ENCODE data around the gene OTUB1.

OTUB1 gene

DNA sequence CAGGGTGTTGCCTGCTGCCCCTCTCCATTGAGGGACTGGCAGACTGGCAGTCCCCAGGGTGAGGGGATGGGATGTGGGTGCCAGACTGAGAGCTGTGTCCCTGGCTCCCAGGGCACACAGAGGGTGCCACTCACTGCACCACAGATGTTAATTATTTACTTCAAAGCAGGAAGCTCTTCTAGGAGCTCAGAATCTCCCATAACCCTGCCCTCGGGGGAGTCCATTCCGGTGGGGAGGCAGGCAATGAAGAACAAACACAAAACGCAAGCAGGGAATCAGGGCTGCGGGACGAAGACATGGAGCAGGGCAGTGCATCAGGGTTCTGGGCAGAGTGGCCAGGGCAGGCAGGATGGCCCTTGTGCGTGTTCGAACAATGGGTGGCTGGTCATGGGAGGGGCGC is 25.1 kb downstream of the OTUB1 start:
- H3K4me3 ChIP-seq (replicated peaks; ENCODE audit: low read depth, low read length), result no peak overlapping the region
- DNase-seq (ENCODE audit: low read depth), result no peak
- TF ChIP-seq, protein P1, sequence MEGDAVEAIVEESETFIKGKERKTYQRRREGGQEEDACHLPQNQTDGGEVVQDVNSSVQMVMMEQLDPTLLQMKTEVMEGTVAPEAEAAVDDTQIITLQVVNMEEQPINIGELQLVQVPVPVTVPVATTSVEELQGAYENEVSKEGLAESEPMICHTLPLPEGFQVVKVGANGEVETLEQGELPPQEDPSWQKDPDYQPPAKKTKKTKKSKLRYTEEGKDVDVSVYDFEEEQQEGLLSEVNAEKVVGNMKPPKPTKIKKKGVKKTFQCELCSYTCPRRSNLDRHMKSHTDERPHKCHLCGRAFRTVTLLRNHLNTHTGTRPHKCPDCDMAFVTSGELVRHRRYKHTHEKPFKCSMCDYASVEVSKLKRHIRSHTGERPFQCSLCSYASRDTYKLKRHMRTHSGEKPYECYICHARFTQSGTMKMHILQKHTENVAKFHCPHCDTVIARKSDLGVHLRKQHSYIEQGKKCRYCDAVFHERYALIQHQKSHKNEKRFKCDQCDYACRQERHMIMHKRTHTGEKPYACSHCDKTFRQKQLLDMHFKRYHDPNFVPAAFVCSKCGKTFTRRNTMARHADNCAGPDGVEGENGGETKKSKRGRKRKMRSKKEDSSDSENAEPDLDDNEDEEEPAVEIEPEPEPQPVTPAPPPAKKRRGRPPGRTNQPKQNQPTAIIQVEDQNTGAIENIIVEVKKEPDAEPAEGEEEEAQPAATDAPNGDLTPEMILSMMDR (IDR thresholded peaks at IDR 0.05; ENCODE audit: low read length, missing control alignments), result no peak

DNA sequence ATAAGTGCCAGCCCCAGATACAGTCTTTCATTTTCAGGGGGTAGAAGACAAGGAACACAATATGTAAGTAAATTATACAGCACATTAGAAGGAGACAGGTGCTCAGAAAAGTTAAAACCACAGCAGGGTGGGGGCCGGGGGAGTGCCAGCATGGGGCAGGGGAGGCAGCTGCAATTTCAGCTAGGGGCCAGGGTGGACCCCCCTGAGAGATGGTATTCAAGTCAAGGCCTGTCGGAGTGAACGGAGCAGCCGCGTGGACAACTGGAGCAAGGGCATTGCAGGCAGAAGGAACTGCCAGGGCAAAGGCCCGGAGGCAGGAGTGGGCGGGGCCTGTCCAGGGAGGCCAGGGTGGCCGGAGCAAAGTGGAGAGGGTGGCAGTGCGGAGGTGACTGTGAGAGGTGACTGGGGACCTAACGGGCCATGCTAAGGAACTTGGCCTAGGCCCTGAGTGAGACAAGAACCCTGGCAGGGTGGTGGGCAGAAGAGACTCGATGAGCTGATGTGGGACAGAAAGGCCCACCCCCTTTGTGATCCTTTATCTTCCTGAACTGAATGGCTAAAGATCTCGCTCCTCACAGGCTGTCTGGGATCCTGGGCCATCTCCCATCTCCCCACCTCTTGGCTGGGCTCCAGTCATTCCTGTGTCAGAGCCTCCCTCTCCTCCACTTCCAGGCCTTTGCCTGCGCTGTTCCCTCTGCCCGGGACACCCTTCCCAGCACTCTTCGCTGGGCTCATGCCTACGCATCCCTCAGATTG is 27.1 kb downstream of the OTUB1 start:
- TF ChIP-seq, protein P1 (IDR thresholded peaks at IDR 0.05; ENCODE audit: low read length, missing control alignments), result no peak
- no peak overlapping the region for H3K4me3 ChIP-seq (replicated peaks; ENCODE audit: low read depth, low read length)
- DNase-seq (ENCODE audit: low read depth), result no peak

DNA sequence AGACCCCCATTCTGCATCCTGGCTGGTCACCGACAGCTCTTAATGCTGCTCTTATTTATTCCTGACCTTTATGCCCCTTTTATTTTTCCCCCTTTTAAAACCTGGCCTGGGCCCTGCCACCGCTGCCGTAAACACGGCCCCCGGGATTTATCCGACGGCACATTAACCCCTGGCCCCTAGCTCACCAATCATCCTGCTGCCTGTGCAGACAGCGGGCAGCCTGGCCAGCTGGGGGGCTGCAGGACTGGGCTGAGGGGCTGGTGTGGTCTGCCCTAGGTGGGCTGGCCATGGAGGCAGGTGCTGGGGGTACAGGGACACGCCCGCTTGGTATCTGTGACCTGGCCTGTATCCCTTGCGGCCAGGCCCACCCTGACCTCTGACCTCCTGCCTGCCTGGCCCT is 28.1 kb downstream of the OTUB1 start:
- DNase-seq (ENCODE audit: low read depth), result no peak
- no peak overlapping the region for H3K4me3 ChIP-seq (replicated peaks; ENCODE audit: low read depth, low read length)
- TF ChIP-seq, protein P1 (IDR thresholded peaks at IDR 0.05; ENCODE audit: low read length, missing control alignments), result no peak

DNA sequence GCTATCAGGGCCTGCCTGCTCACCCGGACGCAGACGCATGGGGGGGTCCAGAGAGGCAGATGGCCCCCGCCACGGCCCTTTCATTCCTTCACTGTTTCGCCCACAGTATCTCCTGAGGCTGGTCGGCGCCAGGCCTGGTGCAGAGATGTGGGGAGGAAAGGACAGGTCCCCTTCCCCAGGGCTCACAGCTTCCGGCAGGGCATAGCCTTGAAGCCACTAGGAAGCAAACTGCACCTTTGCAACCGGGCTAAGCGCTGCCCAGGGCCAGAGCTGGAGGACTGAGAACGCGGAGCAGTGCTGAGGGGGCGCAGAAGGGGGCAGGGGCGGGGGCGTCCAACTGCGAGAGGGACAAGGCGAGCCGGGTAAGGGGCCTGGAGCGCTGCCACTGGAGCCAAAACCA is 29.3 kb downstream of the OTUB1 start:
- TF ChIP-seq, protein P1 (IDR thresholded peaks at IDR 0.05; ENCODE audit: low read length, missing control alignments), result no peak
- H3K4me3 ChIP-seq (replicated peaks; ENCODE audit: low read depth, low read length), result no peak overlapping the region

DNA sequence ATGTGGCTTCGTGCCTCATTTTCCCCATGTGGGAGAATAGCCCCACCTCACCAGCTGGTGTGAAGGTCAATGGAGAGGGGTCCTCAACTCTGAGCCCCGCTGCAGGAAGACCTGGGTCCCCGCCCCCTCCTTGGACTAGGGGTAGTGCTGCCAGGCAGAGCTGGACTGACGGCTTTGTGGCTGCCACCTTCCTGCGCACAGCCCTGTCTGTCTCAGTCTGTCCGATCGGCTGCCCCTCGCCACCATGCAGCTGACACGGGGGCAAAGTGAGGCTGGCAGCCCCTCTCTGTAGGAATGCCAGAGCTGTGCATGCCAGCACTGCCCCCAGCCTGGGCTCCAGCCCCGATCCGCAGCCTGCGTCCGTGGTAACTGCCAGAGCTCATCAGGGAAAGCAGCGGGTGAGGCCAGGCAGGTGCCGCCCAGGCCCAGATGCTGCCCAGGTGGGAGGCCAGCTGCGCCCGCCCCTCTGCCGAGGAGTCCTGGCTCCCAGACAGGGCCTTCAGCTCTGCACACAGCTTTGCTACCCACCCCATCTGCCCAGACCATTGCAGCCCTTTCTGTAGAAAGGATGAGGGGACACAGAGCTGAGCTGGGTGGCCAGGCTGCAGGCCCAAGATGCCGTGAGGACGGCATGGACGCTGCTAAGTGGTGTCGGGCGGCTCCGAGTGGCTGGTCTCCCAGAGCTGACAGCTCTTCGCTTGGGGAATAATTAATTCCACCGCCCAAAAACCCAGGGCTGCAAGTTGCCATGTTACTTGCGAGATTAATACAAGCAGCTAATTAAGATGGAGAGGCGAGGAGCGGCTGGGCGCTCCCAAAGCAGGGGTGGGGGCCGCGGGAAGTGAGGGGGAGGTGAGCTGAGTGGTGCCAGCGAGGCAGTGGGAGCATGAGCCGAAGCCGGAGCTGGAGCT is 30.0 kb downstream of the OTUB1 start:
- no peak overlapping the region for H3K4me3 ChIP-seq (replicated peaks; ENCODE audit: low read depth, low read length)
- no peak for DNase-seq (ENCODE audit: low read depth)
- TF ChIP-seq, protein P1 (IDR thresholded peaks at IDR 0.05; ENCODE audit: low read length, missing control alignments), result no peak

More for the DNA sequence above, 29.3 kb downstream of the OTUB1 start:
- no peak for DNase-seq (ENCODE audit: low read depth)

DNA sequence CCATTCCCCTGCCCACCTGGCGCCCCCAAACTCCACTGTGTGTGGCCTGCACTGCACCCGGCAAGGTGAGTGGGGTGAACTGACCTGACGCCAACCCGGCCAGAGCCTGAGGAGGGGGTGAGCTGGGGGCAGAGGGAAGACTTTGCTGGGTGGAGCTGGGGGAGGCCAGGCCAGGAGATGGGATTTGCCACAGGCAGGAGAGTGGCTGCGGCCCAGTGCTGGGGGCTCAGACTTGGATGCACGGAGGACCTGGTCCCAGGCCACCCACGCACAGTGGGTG is 31.6 kb downstream of the OTUB1 start:
- TF ChIP-seq, protein P1 (IDR thresholded peaks at IDR 0.05; ENCODE audit: low read length, missing control alignments), result no peak
- no peak for DNase-seq (ENCODE audit: low read depth)
- no peak overlapping the region for H3K4me3 ChIP-seq (replicated peaks; ENCODE audit: low read depth, low read length)
